IMR-90 (cell line): ENCODE measurements around the gene ZCCHC14. TPM values are rescaled to one million over a fixed set of nuclear protein-coding genes. Genes with fewer than 3 reads are reported as not detected.
"Not testable (repeated sequence)": the region's sequence is repeated elsewhere in the genome, so short reads cannot be mapped to it uniquely, and the experiment has no call there.

Experiments used
- ATAC-seq: fragments of 200-7000 bp; cut with Tn5 transposase; 2 replicates; pipeline ENCODE4 v1.9.1; 2020; ENCODE audit warnings: low read depth, mild to moderate bottlenecking, moderate library complexity
- BruUV-seq: library from RNA; stranded (reverse); fragments of 400-500 nt; replicated peaks from 2 replicates; lab custom pipeline; 2021; lab: Mats Ljungman, UMichigan
- CTCF ChIA-PET: fragments of 300-600 bp; formaldehyde crosslinking; extraction: SDS; loops from one replicate; lab custom pipeline; 2021; ENCODE audit warnings: antibody characterized with exemption; lab: Yijun Ruan, JAX
- POLR2A ChIA-PET: fragments of 300-600 bp; sonication (Branson Sonifier 250); formaldehyde crosslinking; loops from one replicate; lab custom pipeline; 2022; ENCODE audit warnings: antibody characterized with exemption; ENCODE audit not compliant: unreplicated experiment; lab: Charles Lee
- DNase-seq: peaks from one replicate; pipeline ENCODE4 v3.0.0; 2013
- H2AFZ ChIP-seq: replicated peaks from 2 replicates; pipeline ENCODE3; 2013; ENCODE audit warnings: low read length, mild to moderate bottlenecking; ENCODE audit not compliant: poor library complexity
- H2AK5ac ChIP-seq: 2 replicates; pipeline ENCODE4 v1.6.1; 2013; ENCODE audit warnings: low read depth, low read length, inconsistent platforms
- H2AK9ac ChIP-seq: replicated peaks from 2 replicates; pipeline ENCODE3; 2013; ENCODE audit warnings: mild to moderate bottlenecking, low read depth, low read length, moderate library complexity; ENCODE audit not compliant: poor library complexity
- H2BK120ac ChIP-seq: 2 replicates; pipeline ENCODE4 v1.6.1; 2013; ENCODE audit warnings: low read depth, low read length, inconsistent platforms
- H2BK15ac ChIP-seq: 3 replicates; pipeline ENCODE4 v1.6.1; 2013; ENCODE audit warnings: low read depth, low read length, inconsistent platforms
- H2BK20ac ChIP-seq: 2 replicates; pipeline ENCODE4 v1.6.1; 2013; ENCODE audit warnings: low read depth, mild to moderate bottlenecking, inconsistent platforms, low read length, moderate library complexity
- H2BK5ac ChIP-seq: 2 replicates; pipeline ENCODE4 v1.6.1; 2013; ENCODE audit warnings: mild to moderate bottlenecking, low read depth, low read length, inconsistent platforms; ENCODE audit not compliant: poor library complexity, severe bottlenecking
- H3K14ac ChIP-seq: replicated peaks from 2 replicates; pipeline ENCODE4 v1.6.1; 2013; ENCODE audit warnings: low read depth, low read length, inconsistent platforms
- H3K18ac ChIP-seq: 2 replicates; pipeline ENCODE4 v1.6.1; 2013; ENCODE audit warnings: low read depth, low read length, control low read depth
- H3K23ac ChIP-seq: 2 replicates; pipeline ENCODE4 v1.6.1; 2013; ENCODE audit warnings: low read depth, low read length, inconsistent platforms
- H3K27ac ChIP-seq: 2 replicates; pipeline ENCODE4 v1.5.1; 2013; ENCODE audit warnings: mild to moderate bottlenecking, control low read depth, low read length; ENCODE audit not compliant: insufficient read depth
- H3K27me3 ChIP-seq: 2 replicates; pipeline ENCODE4 v1.6.1; 2013; ENCODE audit warnings: low read length; ENCODE audit not compliant: control insufficient read depth, insufficient read depth
- H3K36me3 ChIP-seq: 2 replicates; pipeline ENCODE4 v1.6.1; 2013; ENCODE audit warnings: low read length, mixed read lengths; ENCODE audit not compliant: control insufficient read depth, insufficient read depth
- H3K4ac ChIP-seq: 2 replicates; pipeline ENCODE4 v1.6.1; 2013; ENCODE audit warnings: low read depth, low read length, inconsistent platforms
- H3K4me1 ChIP-seq: 2 replicates; pipeline ENCODE4 v1.6.1; 2013; ENCODE audit warnings: low read length, mixed read lengths; ENCODE audit not compliant: control insufficient read depth, insufficient read depth
- H3K4me2 ChIP-seq: 2 replicates; pipeline ENCODE4 v1.6.1; 2013; ENCODE audit warnings: low read depth, mild to moderate bottlenecking, control low read depth, low read length, moderate library complexity
- H3K4me3 ChIP-seq: 2 replicates; pipeline ENCODE4 v1.5.1; 2013; ENCODE audit warnings: low read depth, mild to moderate bottlenecking, control low read depth, low read length, moderate library complexity; ENCODE audit not compliant: insufficient read depth
- H3K56ac ChIP-seq: 2 replicates; pipeline ENCODE4 v1.6.1; 2013; ENCODE audit warnings: low read length, inconsistent platforms; ENCODE audit not compliant: insufficient read depth; ENCODE audit errors: extremely low read depth
- H3K79me1 ChIP-seq, 2 experiments: 2 replicates each; pipeline ENCODE4 v1.6.1; 2013; ENCODE audit warnings: low read length in 2 of 2, inconsistent platforms in 1 of 2, low read depth in 1 of 2
- H3K9ac ChIP-seq: 2 replicates; pipeline ENCODE4 v1.6.1; 2013; ENCODE audit warnings: low read depth, low read length, control low read depth
- H3K9me1 ChIP-seq: 2 replicates; pipeline ENCODE4 v1.6.1; 2013; ENCODE audit warnings: low read length, inconsistent platforms; ENCODE audit not compliant: insufficient read depth
- H3K9me3 ChIP-seq: 2 replicates; pipeline ENCODE4 v1.6.1; 2013; ENCODE audit warnings: low read length; ENCODE audit not compliant: control insufficient read depth, insufficient read depth
- H4K20me1 ChIP-seq: 2 replicates; pipeline ENCODE4 v1.6.1; 2013; ENCODE audit warnings: low read length, inconsistent platforms; ENCODE audit not compliant: insufficient read depth
- H4K5ac ChIP-seq: 2 replicates; pipeline ENCODE4 v1.6.1; 2013; ENCODE audit warnings: mild to moderate bottlenecking, low read depth, low read length, control low read depth
- H4K8ac ChIP-seq, 2 experiments: 2 replicates each; pipeline ENCODE4 v1.6.1; 2013; ENCODE audit warnings: low read depth in 2 of 2, low read length in 2 of 2, control low read depth in 1 of 2, inconsistent platforms in 1 of 2
- H4K91ac ChIP-seq: 2 replicates; pipeline ENCODE4 v1.6.1; 2013; ENCODE audit warnings: low read depth, low read length, inconsistent platforms; ENCODE audit not compliant: insufficient read depth
- WGBS, 2 experiments: methylation state at CpG; one replicate each; pipeline versions ENCODE4 v1.1.5 to v1.1.7; 2013; ENCODE audit warnings: missing lambda C conversion rate in 2 of 2; ENCODE audit not compliant: insufficient read length in 1 of 2; ENCODE audit errors: extremely low coverage in 2 of 2; 5-methylcytosine and 5-hydroxymethylcytosine counted together
- dilution Hi-C: fragments of 300-500 bp; cut with HindIII; formaldehyde crosslinking; loops from one replicate; pipeline ENCODE4 v1.14.3; 2018; ENCODE audit warnings: low sequenced_read_pairs; ENCODE audit not compliant: unreplicated experiment
- in situ Hi-C: fragments of 300-500 bp; cut with MboI; formaldehyde crosslinking; loops from 3 replicates; pipeline ENCODE4 v1.14.3; 2019; ENCODE audit warnings: low sequenced_read_pairs, inconsistent platforms, mixed read lengths
- intact Hi-C: fragments of 100-400 bp; cut with micrococcal nuclease; formaldehyde crosslinking; loops from 2 replicates; pipeline ENCODE4 v1.10.0; 2022
- polyA plus RNA-seq, 3 experiments: library from polyadenylated mRNA; depleted of rRNA; stranded (reverse); fragments of >200 nt; gene quantifications; 2 replicates each; pipeline ENCODE4 v1.2.3, GENCODE V29; 2012; ENCODE audit warnings: low replicate concordance in 1 of 3
- total RNA-seq: library from RNA; depleted of rRNA; stranded (reverse); fragments of >200 nt; gene quantifications from 2 replicates; pipeline ENCODE4 v1.2.3, GENCODE V29; 2012

ZCCHC14 gene
- total and polyA plus RNA-seq, 2 of the 4 experiments (the other 2 are of a cell fraction): 2.5 to 5.3 TPM

GRCh38 chr16:87482670-87483069, 10.2 kb downstream of the ZCCHC14 start:
- peaks cover 17% of the 10 kb centered on the region for H3K4me1 ChIP-seq
- H3K4ac ChIP-seq, H2AK5ac ChIP-seq, H3K36me3 ChIP-seq, H3K56ac ChIP-seq, H3K27ac ChIP-seq, CTCF ChIA-PET, H3K27me3 ChIP-seq, intact Hi-C loops, in situ Hi-C loops, BruUV-seq, H4K8ac ChIP-seq, H2AK9ac ChIP-seq, H2BK20ac ChIP-seq, ATAC-seq, H2BK5ac ChIP-seq, H3K14ac ChIP-seq, H3K23ac ChIP-seq, H4K91ac ChIP-seq, dilution Hi-C loops, H3K4me3 ChIP-seq, H3K18ac ChIP-seq, H2AFZ ChIP-seq, POLR2A ChIA-PET, H3K9ac ChIP-seq, H2BK15ac ChIP-seq, H3K9me3 ChIP-seq, H4K5ac ChIP-seq, DNase-seq, H3K4me2 ChIP-seq, H2BK120ac ChIP-seq: not testable (repeated sequence)
- H3K79me1 ChIP-seq: peaks cover 32 to 72% of the 10 kb centered on the region in 2 experiments
- WGBS, 2 experiments: no CpG with 5 or more reads among the region's 6 CpGs
- peaks cover 22% of the 10 kb centered on the region for H3K9me1 ChIP-seq
- peaks cover 62% of the 10 kb centered on the region for H4K20me1 ChIP-seq
